ENCODE measurements around the gene ST3GAL2. TPM values are rescaled to one million over a fixed set of nuclear protein-coding genes. Genes with fewer than 3 reads are reported as not detected.
"Not testable (repeated sequence)": the region's sequence is repeated elsewhere in the genome, so short reads cannot be mapped to it uniquely, and the experiment has no call there.

ST3GAL2 gene
- polyA plus RNA-seq, 4 donors, result 25.0 to 34.7 (median 28.2) TPM

DNA sequence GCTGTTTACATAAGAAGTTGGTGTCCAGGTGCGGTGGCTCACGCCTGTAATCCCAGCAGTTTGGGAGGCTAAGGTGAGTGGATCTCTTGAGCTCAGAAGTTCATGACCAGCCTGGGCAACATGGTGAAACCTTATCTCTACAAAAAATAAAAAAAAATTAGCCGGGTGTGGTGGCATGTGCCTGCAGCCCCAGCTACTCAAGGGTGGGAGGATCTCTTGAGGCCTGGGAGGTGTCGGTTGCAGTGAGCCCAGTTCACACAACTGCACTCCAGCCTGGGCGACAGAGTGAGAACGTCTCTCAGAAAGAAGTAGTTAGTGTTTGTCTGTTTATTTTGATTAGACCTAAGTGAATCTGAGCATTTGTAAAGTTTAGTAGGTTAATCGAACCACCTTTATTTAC lies 79.3 kb downstream of the ST3GAL2 start:
- DNase-seq (ENCODE audit: low read depth in 4 of 4, low spot score in 3 of 4), result no peak

- no peak for DNase-seq (ENCODE audit: low read depth in 4 of 4, low spot score in 3 of 4)
Measured at GRCh38 chr16:70349783-70350182, 89.1 kb downstream of the ST3GAL2 start.

DNA sequence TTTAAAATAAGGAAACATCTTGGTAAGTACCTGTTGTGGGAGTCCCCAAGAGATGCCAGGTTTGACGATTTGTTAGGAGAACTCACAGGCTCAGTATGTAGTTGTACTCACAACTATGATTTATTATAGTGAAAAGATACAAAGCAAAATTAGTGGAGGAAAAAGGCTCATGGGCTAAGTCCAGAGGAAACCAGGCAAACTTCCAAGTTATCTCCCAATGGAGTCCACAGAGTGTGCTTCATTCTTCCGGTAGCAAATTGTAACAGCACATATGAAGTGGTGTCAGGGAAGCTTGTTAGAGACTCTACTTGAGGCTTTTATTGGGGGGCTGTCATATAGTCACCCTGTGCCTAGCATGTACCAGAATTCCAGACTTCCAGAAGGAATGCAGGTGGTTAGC lies 89.9 kb downstream of the ST3GAL2 start:
- no peak for DNase-seq (ENCODE audit: low read depth in 4 of 4, low spot score in 3 of 4)

DNA sequence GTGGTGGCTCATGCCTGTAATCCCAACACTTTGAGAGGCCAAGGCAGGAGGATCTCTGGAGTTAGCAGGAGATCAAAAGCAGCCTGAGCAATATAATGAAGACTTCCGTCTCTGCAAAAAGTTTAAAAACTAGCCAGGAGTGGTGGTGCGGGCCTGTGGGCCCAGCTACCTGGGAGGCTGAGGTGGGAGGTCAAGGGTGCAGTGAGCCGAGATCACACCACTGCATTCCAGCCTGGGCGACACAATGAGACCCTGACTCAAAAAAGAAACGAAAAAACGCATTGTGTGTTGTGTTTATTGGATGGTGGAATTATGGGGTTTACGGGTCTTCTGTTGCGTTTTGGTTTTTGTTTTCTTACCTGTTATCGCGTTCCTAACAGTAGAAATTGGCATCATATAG lies 93.1 kb downstream of the ST3GAL2 start:
- DNase-seq (ENCODE audit: low read depth in 4 of 4, low spot score in 3 of 4), result no peak

DNA sequence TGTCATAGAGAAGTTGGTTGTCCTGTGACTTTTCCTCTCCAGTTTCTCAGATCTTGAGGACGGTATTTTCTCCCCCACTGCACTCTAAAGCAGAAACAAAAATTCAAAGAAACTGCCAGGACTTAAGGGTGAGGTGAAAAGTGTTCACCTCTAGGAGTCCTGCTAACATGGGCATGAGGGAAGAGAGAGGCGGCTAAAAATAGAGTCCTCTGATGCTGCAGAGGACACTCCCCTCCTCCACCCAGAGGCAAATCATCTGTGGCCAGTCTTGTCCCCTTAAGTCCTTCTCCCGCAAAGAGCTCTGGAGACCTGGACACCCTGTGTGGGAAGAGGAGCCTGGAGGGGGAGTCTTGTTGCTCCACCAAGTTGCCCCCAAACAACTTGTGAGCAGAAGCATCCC lies 96.9 kb downstream of the ST3GAL2 start:
- no peak for DNase-seq (ENCODE audit: low read depth in 4 of 4, low spot score in 3 of 4)

GRCh38 chr16:70341600-70341999 lies 97.3 kb downstream of the ST3GAL2 start:
- DNase-seq (ENCODE audit: low read depth in 4 of 4, low spot score in 3 of 4), result no peak

DNA sequence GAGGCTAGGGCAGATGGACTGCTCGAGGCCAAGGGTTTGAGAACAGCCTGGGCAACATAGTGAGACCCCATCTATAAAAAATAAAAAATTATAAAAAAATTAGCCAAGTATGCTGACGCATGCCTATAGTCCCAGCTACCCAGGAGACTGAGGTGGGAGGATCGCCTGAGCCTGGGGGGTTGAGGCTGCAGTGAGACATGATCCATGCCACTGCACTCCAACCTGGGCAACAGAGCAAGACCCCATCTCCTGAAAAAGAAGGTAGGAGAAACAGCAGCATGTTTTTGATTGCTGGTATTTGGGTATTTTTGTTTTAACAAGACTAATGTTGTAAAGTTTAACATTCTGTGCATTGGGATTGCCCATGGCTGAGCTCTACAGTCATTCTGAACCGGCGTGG lies 101.1 kb downstream of the ST3GAL2 start:
- DNase-seq (ENCODE audit: low read depth in 4 of 4, low spot score in 3 of 4), result no peak

GRCh38 chr16:70332728-70333127 lies 106.2 kb downstream of the ST3GAL2 start:
- not testable (repeated sequence) for DNase-seq (ENCODE audit: low read depth in 4 of 4, low spot score in 3 of 4)

DNA sequence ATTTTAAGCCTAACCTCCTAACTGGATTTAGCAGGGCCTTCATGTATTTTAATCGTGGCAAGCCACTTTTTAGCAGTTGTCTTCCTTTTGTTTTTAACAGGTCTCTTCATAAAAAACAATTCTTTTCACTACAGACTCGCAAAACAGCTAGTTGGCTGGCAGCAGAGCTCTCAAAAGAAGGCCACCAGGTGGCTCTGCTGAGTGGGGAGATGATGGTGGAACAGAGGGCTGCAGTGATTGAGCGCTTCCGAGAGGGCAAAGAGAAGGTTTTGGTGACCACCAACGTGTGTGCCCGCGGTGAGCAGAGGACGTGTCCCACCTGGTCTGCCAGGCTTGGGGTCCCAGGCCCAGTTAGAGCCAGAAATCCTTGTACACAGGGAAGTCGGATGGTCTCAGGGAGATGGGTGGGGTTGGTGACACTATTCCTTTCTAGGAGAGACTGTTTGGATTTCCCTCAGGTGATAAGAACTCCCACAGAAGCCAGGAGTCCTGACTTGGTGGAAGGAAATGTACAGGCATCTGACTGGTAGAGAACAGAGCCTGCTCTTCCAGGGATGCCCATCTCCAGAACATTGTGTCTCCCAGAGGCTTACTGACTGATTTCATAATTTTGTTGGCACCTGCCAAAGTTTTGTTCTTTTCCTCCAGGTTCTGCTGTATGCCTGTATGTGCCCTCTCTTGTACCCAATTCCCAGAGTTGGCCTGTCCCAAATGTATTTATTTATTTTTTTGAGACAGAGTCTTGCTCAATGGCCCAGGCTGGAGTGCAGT lies 107.1 kb downstream of the ST3GAL2 start:
- DNase-seq (ENCODE audit: low read depth in 4 of 4, low spot score in 3 of 4), result no peak

GRCh38 chr16:70331091-70331490 lies 107.8 kb downstream of the ST3GAL2 start:
- no peak for DNase-seq (ENCODE audit: low read depth in 4 of 4, low spot score in 3 of 4)

Other genes starting within 250 kb of the ST3GAL2 start
- gene EXOSC6, start 187.2 kb downstream of the ST3GAL2 start, polyA plus RNA-seq (ENCODE audit: insufficient read length in 4 of 4), result 10 to 100 TPM; 12.8 to 18.2 (median 15.6) TPM
- 10 to 100 TPM; 81.8 to 89.9 (median 86.1) TPM for gene AARS1, start 149.6 kb downstream of the ST3GAL2 start, polyA plus RNA-seq (ENCODE audit: insufficient read length in 4 of 4)
- gene DDX19B, start 139.9 kb downstream of the ST3GAL2 start, polyA plus RNA-seq (ENCODE audit: insufficient read length in 4 of 4), result 10 to 100 TPM; 35.6 to 43.6 (median 39.1) TPM
- gene DDX19A, start 92.2 kb downstream of the ST3GAL2 start, polyA plus RNA-seq (ENCODE audit: insufficient read length in 4 of 4), result 10 to 100 TPM; 45.1 to 52.6 (median 48.2) TPM
- 10 to 100 TPM; 13.7 to 17.5 (median 14.2) TPM for gene FCSK, start 15.5 kb upstream of the ST3GAL2 start, polyA plus RNA-seq (ENCODE audit: insufficient read length in 4 of 4)
- 10 to 100 TPM; 61.8 to 68.4 (median 66.2) TPM for gene COG4, start 84.5 kb upstream of the ST3GAL2 start, polyA plus RNA-seq (ENCODE audit: insufficient read length in 4 of 4)
- gene SF3B3, start 84.7 kb upstream of the ST3GAL2 start, polyA plus RNA-seq (ENCODE audit: insufficient read length in 4 of 4), result 100 to 1,000 TPM; 361 to 418 (median 369) TPM
- 1 to 10 TPM in 2 of 4 donors, under 1 TPM in 2; 0.71 to 1.7 (median 0.97) TPM for gene IL34, start 207.5 kb upstream of the ST3GAL2 start, polyA plus RNA-seq (ENCODE audit: insufficient read length in 4 of 4)
- gene MTSS2, start 247.0 kb upstream of the ST3GAL2 start, polyA plus RNA-seq (ENCODE audit: insufficient read length in 4 of 4), result 10 to 100 TPM; 37.9 to 51.0 (median 40.5) TPM

All from right renal pelvis (tissue), 4 donors.